Measurements from ENCODE around the gene TSPYL2.

TSPYL2 gene

DNA sequence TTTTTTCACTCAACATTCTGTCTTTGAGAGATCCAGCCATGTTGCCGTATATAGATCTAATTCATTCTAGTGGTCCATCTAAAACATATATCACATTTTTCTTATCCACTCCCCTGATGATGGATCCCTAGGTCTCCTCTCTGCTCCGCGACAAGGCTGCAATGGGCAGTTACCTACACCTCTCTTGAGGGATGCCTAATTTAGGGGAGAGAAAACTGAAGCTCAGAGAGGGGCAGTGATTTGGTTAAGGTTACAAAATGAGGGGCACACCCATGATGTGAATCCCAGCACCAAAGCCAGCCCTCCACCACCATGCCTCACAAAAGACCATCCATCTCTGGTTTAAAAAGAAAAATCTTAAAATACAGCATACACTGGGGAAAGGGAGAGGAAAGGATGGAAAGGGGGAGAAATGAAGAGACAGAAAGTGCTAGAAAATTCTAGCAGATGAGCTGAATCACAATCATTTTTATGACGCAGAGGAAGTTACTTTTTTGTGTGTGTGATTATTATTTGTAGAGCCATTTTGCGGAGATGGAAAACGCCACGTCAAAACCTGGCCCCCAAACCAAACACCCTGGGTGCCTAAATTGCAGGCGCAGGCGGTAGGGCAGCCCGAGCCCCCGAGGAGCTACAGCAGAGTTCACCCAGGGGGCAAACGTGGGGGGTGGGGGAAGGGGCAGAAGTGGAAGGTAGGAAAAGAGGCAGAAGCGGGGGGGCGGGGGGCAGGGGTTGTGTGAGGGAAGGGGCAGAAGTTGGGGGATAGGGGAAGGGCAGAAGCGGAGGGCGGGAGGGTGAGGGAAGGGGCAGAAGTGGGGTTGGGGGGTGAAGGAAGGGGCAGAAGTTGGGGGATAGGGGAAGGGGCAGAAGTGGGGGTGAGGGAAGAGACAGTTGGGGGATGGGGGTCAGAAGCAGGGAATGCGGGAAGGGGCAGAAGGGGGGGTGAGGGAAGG is 1.3 kb upstream of the TSPYL2 start:
- DNase-seq: no peak

DNA sequence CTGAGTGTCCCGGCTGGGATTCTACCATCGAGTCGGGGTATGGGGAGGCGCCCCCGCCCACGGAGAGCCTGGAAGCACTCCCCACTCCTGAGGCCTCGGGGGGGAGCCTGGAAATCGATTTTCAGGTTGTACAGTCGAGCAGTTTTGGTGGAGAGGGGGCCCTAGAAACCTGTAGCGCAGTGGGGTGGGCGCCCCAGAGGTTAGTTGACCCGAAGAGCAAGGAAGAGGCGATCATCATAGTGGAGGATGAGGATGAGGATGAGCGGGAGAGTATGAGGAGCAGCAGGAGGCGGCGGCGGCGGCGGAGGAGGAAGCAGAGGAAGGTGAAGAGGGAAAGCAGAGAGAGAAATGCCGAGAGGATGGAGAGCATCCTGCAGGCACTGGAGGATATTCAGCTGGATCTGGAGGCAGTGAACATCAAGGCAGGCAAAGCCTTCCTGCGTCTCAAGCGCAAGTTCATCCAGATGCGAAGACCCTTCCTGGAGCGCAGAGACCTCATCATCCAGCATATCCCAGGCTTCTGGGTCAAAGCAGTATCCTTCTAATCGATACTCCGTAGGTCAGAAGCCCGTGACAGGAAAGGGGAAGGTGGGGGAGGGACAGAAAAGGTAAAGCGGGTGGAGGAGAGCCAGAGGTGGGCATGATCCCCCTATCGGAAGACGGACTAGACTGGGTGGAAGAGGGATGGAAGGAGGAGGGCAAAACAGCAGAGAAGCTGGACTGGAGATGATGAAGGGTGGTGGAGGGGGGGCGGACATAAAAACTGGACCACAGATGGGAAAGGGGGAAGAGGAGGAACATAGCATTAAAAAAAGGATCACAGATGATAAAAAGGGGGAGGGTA is 828 bp downstream of the TSPYL2 start:
- DNase-seq: no peak

DNA sequence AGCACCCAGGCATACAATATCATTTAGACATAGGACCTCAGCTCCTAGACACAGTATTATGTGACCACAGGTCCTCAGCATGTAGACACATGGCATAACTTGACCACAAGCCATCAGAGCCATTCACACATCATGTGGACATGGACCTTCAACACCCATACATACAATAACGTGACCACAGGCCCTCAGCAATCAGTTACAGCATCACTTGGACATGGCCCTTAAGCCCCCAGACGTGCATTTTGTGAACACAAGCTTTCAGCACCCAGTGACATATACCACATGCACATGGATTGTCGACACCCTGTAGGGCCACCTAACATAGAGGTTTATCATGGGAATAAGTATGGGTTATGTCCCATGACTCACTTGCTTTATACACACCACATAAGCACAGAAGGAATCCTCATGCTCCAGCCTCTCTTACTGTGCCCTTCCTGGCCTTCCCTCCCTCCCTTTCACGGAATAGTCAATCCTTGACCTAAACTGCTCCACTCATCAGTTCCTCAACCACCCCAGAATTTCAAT is 1.9 kb downstream of the TSPYL2 start:
- no peak for DNase-seq

DNA sequence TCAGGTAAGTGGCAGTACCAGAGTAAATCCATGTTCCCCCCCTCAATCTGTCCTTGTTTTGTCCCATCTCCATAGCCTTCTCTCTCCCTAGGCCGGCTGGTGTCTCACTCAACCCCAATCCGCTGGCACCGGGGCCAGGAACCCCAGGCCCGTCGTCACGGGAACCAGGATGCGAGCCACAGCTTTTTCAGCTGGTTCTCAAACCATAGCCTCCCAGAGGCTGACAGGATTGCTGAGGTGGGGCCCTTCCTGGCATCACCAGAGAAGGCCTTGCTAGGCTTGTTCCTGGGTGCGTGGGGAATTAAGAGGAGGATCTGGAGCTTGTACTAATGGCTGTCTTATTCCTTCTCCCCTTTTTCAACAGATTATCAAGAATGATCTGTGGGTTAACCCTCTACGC is 2.7 kb downstream of the TSPYL2 start:
- no peak for DNase-seq

DNA sequence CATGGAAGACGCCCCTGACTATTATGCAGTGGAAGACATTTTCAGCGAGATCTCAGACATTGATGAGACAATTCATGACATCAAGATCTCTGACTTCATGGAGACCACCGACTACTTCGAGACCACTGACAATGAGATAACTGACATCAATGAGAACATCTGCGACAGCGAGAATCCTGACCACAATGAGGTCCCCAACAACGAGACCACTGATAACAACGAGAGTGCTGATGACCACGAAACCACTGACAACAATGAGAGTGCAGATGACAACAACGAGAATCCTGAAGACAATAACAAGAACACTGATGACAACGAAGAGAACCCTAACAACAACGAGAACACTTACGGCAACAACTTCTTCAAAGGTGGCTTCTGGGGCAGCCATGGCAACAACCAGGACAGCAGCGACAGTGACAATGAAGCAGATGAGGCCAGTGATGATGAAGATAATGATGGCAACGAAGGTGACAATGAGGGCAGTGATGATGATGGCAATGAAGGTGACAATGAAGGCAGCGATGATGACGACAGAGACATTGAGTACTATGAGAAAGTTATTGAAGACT is 3.6 kb downstream of the TSPYL2 start:
- DNase-seq: no peak

DNA sequence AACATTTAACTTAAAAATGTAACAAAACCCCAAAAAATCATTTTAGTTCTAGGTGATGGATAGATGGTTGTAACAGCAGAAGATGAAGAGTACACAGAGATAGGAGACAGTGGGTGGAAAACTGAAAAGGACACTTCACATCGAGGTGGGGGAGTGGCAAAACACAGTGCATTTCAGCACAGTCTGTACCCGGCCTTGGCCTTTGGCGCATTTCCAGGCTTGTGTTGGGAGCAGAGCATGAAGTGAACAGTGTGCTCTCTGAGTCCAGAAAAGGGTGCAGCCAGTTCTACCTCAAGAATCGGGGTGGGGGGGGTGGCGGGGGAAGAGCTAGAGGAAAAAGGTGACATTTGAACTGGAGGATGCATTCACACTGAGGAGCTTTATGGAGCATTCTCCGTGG is 4.3 kb downstream of the TSPYL2 start:
- DNase-seq: no peak

DNA sequence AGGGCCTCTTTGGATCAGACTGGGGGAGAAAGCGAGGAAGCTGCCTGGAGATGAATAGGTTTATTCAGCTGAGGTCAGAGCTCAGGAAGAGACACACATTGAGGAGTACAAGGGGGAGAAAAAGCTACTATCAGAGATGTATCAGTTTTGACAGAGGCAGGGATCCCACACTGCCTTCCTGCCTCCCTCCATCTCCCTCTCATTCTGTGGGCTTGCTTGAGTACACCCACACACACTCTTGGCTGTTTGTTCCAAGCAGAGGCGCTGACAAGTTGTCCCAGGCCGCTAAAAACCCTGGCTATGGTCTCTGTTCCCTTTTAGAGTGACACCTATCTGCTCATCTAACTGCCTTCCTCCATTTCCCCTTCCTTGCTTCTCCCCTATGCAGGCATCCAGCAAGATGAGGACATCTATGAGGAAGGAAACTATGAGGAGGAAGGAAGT is 5.2 kb downstream of the TSPYL2 start:
- DNase-seq: no peak

DNA sequence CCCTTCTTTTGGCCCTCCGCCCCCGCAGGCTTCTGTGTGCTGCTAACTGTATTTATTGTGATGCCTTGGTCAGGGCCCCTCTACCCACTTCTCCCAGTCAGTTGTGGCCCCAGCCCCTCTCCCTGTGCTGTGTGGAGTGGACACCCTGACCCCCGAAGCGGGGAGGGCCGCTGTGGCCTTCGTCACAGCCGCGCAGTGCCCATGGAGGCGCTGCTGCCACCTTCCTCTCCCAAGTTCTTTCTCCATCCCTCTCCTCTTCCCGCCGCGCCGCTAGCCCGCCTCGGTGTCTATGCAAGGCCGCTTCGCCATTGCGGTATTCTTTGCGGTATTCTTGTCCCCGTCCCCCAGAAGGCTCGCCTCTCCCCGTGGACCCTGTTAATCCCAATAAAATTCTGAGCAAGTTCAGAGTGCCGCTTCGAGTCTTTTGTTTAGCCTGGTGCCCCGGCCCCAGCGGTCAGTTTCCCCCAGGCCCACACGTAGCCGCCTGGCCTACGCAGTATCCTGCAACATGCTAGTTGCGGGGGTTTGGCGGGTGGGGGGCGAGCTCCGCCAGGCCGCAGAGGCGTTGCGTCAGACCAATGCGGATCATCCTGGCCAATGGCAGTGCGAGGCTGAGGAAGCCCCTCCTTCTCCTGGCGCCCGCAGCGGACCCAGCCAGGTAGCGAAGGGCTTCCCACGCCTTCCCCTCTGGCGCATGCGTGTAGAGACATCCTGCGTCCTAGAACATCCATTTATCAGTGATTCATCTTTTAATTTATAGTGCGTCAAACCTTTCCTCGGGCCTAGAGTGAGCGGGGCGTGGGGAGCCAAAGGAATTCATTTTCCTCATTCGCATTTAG is 6.2 kb downstream of the TSPYL2 start:
- peak; percentile 68 for DNase-seq

DNA sequence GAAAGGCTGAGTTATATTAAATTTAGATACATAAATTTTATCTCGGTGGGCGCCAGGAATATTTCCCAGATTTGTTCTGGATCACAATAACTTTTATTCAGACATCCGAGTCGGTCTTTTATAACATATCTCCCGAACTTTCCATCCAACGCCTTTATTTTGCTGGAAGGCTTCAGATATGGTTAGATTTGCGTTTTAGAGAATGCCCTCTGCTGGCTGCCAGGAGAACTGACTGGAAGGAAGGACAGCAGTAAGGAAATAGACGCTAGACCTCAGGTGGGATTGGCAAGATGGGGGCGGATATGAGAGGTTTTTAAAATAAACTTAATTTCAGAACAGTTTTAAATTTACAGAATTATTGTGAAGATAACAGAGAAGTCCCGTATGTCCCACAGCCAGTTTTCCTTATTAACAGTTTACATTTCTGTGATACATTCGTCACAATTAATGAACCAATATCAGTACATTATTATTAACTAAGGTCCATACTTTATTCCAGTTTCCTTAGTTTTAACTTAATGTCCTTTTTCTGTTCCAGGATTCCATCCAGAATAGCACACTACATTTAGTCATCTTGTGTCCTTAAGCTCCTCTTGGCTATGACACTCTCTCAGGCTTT is 7.2 kb downstream of the TSPYL2 start:
- DNase-seq: peak; percentile 60

DNA sequence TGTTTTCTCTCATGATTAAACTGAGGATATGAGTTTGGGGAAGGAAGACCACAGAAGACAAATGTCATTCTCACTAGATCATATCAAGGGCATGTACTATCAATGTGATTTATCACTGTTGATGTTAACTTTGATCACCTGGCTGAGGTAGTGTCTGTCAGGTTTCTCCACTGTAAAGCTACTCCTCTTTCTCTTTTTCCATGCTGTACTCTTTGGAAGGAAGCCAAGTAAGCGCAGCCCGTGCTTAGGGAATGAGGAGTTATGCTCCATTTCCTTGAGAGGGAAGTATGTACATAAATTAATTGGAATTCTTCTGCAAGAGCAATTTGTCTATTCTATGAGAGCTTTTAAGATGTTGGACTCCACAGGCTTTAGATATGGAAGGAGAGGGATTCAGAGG is 7.8 kb downstream of the TSPYL2 start:
- DNase-seq: no peak

DNA sequence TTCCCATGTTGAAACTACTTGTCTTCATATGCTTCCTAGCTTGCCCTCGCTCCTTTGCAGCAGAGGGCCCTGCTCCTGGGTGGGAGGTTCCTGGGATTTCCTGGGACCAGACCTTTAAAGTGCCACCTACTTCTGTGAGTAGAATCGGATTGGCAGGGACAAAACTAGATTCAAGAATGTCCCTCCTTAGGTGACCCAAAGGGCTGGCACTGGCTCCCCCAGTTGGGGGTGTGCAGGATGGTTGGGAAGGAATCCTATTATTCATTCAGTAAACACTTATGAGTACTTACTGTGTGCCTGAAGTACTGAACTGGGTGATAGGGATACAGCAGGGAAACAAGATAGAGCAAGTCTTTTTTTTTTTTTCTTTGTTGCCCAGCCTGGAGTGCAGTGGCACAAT is 9.2 kb downstream of the TSPYL2 start:
- DNase-seq: no peak

DNA sequence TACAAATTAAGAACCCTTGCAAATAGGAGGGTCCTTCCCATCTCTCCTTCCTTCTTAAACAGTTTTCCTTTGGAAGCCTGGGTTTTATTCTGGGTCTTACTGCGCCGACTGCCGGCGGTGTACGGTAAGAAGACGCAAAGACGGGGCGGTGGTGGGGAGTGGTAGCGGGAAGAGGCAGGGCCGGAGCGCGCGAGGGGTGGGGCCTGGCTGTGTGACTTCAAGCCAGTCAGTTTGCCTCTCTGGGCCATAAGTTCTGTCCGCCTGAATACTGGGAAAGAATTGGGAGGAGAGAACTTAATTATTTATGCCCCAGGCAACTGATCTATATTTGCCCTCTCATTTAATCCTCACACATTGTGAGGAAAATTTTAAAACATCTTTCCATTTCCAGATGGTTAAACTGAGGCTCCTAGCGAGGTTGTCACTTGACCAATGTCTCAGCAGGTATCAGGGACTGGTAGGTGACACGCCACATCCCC is 11.0 kb downstream of the TSPYL2 start:
- peak; percentile 73 for DNase-seq

DNA sequence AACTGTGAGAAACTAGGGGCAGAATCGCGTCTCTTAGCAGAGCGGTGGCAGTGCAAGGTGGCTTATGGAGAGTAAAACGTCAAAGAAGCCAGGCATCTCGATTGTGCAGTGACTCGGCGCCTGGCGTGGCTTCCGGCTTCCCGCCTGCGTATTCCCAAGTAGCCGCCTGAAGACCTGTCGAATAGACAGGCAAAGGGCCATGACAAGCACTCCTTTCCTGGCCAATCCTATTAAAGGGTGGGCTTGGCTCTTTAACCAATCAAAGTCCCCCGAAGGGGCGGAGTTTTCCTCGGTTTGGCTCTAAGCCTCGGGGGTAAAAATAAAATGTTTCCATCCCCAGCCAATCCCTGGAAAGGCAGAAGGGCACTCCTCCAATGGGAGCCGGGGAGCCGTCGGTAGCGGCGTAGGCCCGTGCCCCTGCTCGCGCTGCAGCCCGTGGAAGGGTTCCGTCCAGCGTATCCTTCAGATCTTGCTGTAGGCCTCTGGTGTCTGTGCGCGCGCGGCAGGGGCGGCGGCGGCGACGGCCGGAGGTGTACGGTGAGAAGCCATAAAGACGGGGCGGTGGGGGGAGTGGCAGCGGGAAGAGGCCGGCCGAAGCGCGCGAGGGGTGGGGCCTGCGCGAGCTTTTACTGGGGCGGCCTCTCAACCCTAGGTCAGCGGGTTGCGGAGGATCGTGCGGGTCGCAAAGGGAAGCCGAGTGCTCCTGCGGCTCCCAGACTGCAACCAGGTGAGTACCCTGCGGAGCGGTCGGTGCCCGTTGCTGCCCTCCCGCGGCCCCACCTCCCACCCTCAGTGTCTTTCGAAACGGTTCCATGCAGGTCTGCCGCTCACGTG is 11.8 kb downstream of the TSPYL2 start, which contains the start of gene KANTR:
KANTR (plus strand) TSS at position 395 of the 834 bp plus-strand sequence. CDS start 30,131 bp downstream, outside the sequence.
- peak; percentile 93 for DNase-seq

DNA sequence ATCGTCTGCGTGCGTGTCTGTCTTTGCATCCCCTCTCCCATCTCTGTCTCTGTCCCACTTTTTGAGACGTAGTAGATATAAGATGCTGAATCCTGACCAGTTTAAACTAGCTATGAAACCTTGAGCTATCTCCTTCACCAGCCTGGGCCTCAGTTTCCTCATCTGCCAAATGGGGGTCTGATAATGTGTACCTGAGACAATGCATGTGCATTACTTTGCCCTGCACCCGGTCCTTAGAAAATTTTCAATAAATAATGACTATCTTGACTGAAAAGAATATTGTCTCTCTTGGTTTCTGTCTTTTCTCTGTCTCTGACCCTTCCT is 12.4 kb downstream of the TSPYL2 start:
- DNase-seq: no peak

DNA sequence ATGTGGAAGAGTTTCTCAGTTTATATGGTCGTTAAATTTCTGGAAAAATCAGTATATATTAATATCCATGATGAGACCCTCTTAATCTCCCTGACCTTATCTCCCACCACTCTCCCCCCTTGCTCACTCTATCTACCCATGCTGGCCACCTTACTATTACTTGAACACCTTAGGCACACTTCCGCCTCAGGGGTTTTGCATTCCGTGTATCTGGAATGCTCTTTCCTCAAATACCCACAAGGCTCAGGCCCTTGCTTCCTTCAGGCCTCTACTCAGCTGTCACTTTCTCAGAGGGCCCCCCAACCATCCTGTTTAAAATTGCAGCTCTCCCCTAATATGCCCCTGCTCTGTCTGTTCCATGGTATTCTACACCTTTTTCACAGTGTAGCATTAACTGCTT is 13.6 kb downstream of the TSPYL2 start:
- no peak for DNase-seq

DNA sequence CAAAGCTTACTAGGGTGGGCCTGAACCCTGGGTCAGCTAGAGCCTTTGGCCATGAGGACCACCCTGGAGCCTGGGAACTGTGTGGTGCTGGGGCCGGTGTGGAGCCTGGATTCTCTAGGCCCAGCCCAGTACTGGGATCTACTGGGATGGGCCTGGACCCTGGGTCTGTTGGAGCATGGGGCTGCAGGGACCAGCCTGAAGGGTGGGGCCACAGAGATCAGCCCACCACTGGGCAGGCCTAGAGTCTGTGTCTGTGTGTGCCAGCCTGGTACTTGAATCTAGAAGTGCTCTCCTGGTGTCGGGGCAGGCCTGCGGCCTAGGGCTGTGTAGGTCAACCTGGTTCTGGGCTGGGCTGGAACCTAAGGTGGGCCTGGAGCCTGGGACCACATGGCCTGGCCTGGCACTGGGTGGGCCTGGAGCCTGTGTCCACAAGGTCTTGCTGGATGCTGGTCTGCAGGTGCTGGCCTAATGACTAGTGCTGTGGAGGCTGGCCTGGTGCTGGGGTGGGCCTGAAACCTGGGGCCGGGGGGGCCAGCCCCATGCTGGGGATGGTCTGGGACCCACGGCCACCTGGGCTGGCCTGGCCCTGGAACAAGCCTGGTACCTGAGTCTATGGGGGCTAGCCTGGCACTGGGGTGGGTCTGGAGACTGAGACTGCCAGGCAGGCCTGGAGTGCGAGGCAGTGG is 32.8 kb downstream of the TSPYL2 start:
- DNase-seq: no peak

DNA sequence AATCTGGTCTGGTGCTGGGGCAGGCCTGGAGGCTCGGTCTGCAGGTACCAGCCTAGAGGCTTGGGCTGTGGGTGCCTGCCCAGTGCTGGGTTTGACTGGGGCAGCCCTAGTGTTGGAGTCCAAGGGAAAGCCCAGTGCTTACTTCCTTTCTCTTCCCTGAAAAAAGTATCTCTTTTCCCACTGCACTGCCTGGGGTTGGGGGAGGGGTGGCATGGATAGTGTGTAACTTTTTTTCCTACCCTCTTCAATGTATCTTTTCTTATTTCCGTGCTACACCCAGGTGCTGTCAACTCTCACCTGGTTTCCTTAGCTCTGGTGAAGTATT is 33.3 kb downstream of the TSPYL2 start:
- no peak for DNase-seq

DNA sequence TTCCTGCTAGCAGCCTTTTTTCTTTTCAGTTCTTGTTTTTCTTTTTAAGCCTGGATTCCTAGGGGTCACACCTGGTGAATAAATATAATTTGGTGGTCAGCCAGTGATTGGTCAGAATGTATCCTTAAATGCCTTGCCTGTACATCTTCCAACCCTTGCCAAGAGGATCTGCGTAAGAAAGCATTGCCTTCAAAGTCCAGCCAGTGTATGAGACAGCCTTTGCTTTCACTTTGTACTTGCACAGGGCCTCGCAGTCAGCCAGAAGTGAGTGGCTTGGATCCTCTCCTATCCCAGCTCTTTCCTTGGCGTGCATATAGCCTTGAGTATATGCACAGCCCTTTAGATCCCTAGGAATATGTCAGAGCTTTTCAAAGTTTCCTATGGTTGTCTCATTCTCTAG is 33.9 kb downstream of the TSPYL2 start:
- no peak for DNase-seq

DNA sequence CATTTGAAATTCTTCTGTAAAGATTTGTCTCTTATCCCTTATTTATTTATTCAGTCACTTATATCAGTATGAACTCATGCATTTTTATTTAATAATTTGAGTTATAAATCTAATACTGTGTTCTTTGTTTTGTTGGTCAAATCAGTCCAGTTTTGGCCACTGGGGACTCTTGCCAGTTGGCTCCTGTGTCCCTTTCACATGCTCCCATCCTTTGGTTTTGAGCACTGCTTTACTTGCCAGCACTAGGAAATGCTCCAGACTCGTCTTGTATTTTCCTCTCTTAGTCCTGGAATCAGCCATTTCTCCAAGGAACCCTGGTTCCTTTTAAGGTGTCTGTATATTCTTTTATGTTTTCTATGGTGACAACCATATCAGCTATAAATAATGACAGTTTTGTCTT is 39.8 kb downstream of the TSPYL2 start:
- no peak for DNase-seq

DNA sequence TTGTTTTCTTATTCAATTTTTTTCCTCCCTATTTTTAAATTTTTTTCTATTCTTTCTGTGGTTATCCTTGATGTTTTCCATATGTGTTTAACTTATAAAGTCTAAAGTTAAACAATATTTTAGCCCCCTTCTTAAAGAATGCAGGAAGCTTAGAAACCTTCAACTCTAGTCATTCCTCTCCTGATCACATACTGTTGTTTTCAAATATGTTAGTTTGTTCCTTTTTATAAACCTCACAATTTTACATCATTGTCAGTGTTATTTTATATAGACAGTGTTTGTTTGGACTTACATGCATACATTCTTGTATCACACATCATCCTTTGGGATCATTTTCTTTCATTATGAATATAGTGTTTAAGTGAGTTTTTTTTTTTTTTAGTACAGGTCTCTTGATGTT is 43.3 kb downstream of the TSPYL2 start:
- no peak for DNase-seq
